ENCODE data around the gene TNS3. TPM values are rescaled to one million over a fixed set of nuclear protein-coding genes. Genes with fewer than 3 reads are reported as not detected.

TNS3 gene
- total RNA-seq, 2 experiments from 2014 or later, result 0.12 to 0.52 TPM

- peaks cover 3% of the 10 kb centered on the region for H3K4me1 Mint-ChIP-seq
- DNase-seq, result no peak
- H3K4me3 Mint-ChIP-seq, result no peak overlapping the region
- H3K9me3 Mint-ChIP-seq, result no peaks in the 10 kb centered on the region
- no peak overlapping the region for H3K27ac Mint-ChIP-seq
- H3K27me3 Mint-ChIP-seq, result no peaks in the 10 kb centered on the region
- H3K36me3 Mint-ChIP-seq, result no peaks in the 10 kb centered on the region
Measured at GRCh38 chr7:47303014-47303694, 278.8 kb downstream of the TNS3 start.

GRCh38 chr7:47302560-47302959 lies 279.4 kb downstream of the TNS3 start:
- no peak overlapping the region for H3K27ac Mint-ChIP-seq
- H3K4me3 Mint-ChIP-seq, result no peak overlapping the region
- no peaks in the 10 kb centered on the region for H3K27me3 Mint-ChIP-seq

DNA sequence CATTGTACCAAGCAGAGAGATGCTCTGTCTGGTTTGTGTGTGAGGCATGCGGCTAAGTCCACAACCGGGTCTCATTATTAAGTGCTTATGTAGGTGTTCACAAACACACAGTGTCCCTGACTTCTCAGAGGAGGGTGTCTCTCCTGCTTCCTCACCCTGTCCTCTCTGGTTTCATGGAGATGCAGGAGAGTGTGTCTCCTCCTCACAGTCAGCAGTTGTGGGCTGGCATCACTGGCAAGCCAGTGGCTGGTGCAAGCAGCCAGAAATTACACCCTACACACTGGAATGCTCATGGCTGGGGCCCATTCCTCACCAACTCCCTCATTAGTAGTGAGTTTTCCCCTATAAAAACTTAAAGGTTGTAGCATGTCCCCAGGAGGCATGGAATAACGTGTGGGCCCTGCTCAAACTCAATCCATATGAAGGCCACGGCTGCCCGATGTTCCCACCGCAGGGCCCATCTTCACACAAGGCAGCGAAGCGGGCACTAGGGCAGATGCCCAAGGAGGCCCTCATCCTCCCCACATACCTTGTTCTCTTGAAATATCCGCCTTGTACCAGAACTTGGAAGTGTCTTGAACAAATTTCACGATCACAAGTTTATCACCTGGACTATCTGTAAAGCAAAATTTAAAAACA lies 280.1 kb downstream of the TNS3 start:
- H3K27me3 Mint-ChIP-seq, result no peaks in the 10 kb centered on the region
- H3K4me3 Mint-ChIP-seq, result no peak overlapping the region
- H3K4me1 Mint-ChIP-seq, result peaks cover 3% of the 10 kb centered on the region
- no peak overlapping the region for H3K27ac Mint-ChIP-seq
- H3K36me3 Mint-ChIP-seq, result no peaks in the 10 kb centered on the region
- no peak for DNase-seq
- no peaks in the 10 kb centered on the region for H3K9me3 Mint-ChIP-seq

More at GRCh38 chr7:47302560-47302959, 279.4 kb downstream of the TNS3 start:
- Mint-ChIP-seq H3K9me3 (no peaks in the 10 kb centered on the region), H3K4me1 (peaks cover 3% of the 10 kb centered on the region), H3K36me3 (no peaks in the 10 kb centered on the region)
- no peak for DNase-seq

DNA sequence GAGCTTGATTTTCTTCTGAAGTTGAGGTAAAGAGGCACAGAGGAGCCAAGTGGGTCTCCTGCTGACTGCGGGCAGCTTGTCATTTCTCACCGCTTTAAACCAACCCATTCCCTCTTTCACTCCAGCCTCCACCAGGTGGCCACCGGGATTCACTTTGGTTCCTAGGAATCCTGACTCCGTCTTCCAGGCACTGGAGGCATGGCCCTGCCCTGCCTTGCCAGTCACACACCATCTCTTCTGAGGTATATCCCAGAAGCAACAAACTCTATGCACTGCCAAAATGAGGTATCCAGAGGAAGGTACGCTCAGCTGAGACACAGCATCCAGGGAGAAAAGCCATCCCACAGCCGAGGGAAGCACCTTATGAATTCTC lies 280.8 kb downstream of the TNS3 start:
- H3K4me3 Mint-ChIP-seq, result no peak overlapping the region
- peaks cover 3% of the 10 kb centered on the region for H3K4me1 Mint-ChIP-seq
- H3K27ac Mint-ChIP-seq, result no peak overlapping the region

DNA sequence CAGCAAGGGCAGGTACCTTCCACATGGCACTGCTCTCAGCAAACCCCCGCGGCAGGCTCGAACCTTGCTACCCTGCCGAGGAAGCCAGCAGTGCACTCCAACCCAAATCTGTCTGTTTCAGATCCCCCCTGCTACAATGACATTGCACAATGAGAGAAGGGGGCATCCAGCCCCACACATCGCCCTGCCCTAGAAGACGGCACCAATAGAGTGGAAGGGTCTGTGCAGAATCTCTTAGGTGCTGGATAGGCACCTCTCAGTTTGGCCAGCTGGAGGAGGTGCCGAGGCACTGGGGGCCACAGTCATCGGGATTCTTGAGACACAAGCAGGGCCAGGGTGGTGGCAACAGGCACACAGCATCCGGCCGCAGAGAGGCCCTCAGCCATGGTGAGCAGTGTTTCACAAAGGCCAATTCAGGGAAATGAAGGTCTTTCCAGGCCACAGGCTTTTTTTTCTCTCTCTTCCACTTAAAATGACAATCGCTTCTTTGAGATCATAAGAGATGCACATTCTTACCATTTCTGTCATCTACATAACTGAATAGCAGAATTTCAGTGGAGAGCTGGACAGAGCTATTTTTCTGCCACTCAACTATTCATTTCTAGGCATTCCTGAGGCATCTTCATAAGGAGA lies 281.3 kb downstream of the TNS3 start:
- no peaks in the 10 kb centered on the region for H3K27me3 Mint-ChIP-seq
- no peak for DNase-seq
- peaks cover 3% of the 10 kb centered on the region for H3K4me1 Mint-ChIP-seq
- H3K27ac Mint-ChIP-seq, result no peak overlapping the region
- no peak overlapping the region for H3K4me3 Mint-ChIP-seq
- no peaks in the 10 kb centered on the region for H3K9me3 Mint-ChIP-seq
- no peaks in the 10 kb centered on the region for H3K36me3 Mint-ChIP-seq

More for the DNA sequence above, 280.8 kb downstream of the TNS3 start:
- DNase-seq, result no peak
- no peaks in the 10 kb centered on the region for H3K36me3 Mint-ChIP-seq
- H3K9me3 Mint-ChIP-seq, result no peaks in the 10 kb centered on the region
- H3K27me3 Mint-ChIP-seq, result no peaks in the 10 kb centered on the region

DNA sequence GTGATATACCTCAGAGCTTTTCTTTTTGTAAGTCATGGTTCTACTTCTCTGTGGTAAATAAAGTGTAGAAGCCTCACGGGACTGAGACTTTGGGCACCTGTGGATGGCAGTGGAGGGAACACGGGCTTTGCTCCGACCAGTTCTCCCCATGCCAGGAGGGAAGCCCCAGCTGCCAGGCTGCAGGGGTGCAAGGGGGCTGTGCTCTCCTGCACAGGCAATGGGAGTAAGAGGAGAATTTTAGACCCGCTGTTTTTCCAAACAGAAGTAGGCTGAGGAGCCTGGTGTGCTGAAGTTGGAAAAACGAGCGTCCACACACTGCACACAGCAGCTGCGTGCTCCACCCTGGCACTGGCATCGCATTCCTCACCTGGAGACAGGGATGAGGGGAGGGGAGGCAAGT lies 282.4 kb downstream of the TNS3 start:
- no peak for DNase-seq
- Mint-ChIP-seq H3K36me3 (no peaks in the 10 kb centered on the region), H3K4me1 (peaks cover 3% of the 10 kb centered on the region), H3K27ac (no peak overlapping the region), H3K4me3 (no peak overlapping the region), H3K27me3 (no peaks in the 10 kb centered on the region), H3K9me3 (no peaks in the 10 kb centered on the region)

GRCh38 chr7:47298636-47299035 lies 283.3 kb downstream of the TNS3 start:
- Mint-ChIP-seq H3K9me3 (no peaks in the 10 kb centered on the region), H3K27me3 (no peaks in the 10 kb centered on the region), H3K36me3 (no peaks in the 10 kb centered on the region), H3K4me3 (no peak overlapping the region), H3K4me1 (no peaks in the 10 kb centered on the region), H3K27ac (no peak overlapping the region)
- no peak for DNase-seq

DNA sequence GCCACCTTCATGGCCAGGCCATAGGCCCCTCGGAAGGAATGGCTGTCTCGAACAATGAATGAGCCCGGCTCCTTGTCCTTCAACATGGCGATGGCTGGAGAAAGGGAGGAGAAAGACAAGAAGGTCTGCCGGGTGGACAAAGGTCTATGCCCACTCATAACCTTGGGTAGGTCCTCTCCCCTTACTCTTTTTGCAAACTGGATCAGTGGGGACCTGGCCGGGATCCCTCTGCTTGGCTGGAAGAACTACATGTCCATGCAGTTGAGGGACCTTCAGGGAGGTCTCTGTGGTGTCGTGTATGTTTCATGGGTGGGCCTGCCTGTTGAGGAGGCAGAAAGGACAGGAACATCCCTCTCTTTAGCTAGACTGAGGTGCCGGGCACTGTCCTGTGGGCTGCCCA lies 284.8 kb downstream of the TNS3 start:
- H3K27ac Mint-ChIP-seq, result no peak overlapping the region
- no peak overlapping the region for H3K4me3 Mint-ChIP-seq
- no peaks in the 10 kb centered on the region for H3K36me3 Mint-ChIP-seq
- H3K4me1 Mint-ChIP-seq, result no peaks in the 10 kb centered on the region
- DNase-seq, result no peak
- H3K27me3 Mint-ChIP-seq, result no peaks in the 10 kb centered on the region
- no peaks in the 10 kb centered on the region for H3K9me3 Mint-ChIP-seq

DNA sequence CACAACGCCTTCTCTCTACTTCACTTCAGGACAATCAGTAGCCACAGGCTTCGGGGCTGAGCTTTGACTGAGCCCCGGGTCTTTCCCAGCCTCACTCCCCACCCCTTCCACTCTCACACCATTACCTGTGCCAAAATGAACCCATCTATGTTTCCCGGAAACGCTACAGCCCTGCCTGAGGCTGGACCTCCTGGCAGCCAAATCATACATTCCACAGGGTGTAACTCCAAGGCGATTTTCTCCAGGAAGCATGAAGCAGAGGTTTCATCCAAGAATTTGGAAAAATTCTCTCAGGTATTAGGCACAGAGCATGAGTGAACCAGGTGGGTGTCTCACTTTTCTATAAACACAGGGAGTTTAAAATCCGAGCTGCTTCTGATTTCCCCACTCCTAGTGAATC lies 286.3 kb downstream of the TNS3 start:
- H3K36me3 Mint-ChIP-seq, result no peaks in the 10 kb centered on the region
- no peak overlapping the region for H3K27ac Mint-ChIP-seq
- H3K27me3 Mint-ChIP-seq, result no peaks in the 10 kb centered on the region
- peaks cover 14% of the 10 kb centered on the region for H3K4me1 Mint-ChIP-seq
- H3K4me3 Mint-ChIP-seq, result no peak overlapping the region
- H3K9me3 Mint-ChIP-seq, result no peaks in the 10 kb centered on the region
- DNase-seq, result no peak

DNA sequence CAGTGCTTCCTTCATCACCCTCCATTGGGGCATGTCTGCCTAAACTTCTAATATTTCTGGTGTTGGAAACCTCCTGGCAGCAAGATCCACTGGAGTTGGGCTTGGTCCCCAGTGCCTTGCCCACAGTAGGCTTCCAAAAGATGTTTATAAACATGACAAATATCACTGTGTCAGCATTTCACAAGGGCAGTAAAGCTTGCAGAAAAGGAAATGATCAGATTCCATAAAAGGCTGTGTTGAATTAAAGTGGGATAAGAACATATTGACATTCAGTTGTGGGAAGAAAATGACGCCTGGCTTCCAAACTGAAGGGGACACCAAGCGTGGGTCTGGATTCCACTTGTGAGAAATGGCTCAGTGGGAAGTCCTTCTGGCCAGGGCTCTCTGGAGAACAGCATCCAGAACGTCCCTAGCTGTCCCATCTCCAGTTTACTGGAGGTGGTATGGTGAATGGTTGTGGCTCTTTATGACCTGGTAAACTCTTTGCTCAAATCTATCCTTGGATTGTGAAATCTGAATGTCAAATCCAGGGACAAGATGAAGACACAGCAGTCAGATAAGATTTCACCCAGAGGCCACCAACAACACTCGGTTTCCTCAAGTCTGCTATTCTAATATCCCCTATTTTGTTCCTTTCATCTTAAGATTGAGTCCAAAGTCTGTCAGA lies 287.2 kb downstream of the TNS3 start:
- H3K4me1 Mint-ChIP-seq, result peaks cover 15% of the 10 kb centered on the region
- no peaks in the 10 kb centered on the region for H3K36me3 Mint-ChIP-seq
- H3K9me3 Mint-ChIP-seq, result peaks cover 2% of the 10 kb centered on the region
- H3K27ac Mint-ChIP-seq, result no peak overlapping the region
- peaks cover 2% of the 10 kb centered on the region for H3K27me3 Mint-ChIP-seq
- no peak overlapping the region for H3K4me3 Mint-ChIP-seq
- DNase-seq, result no peak

GRCh38 chr7:47293884-47294555 lies 287.9 kb downstream of the TNS3 start:
- H3K27ac Mint-ChIP-seq, result no peak overlapping the region
- peaks cover 4% of the 10 kb centered on the region for H3K27me3 Mint-ChIP-seq
- H3K36me3 Mint-ChIP-seq, result no peaks in the 10 kb centered on the region
- H3K9me3 Mint-ChIP-seq, result peaks cover 3% of the 10 kb centered on the region
- DNase-seq, result no peak
- H3K4me3 Mint-ChIP-seq, result no peak overlapping the region
- H3K4me1 Mint-ChIP-seq, result peaks cover 15% of the 10 kb centered on the region

- Mint-ChIP-seq H3K27ac (no peak overlapping the region), H3K4me3 (no peak overlapping the region), H3K4me1 (peaks cover 15% of the 10 kb centered on the region), H3K9me3 (peaks cover 3% of the 10 kb centered on the region), H3K27me3 (peaks cover 4% of the 10 kb centered on the region), H3K36me3 (no peaks in the 10 kb centered on the region)
- no peak for DNase-seq
Measured at GRCh38 chr7:47292832-47293309, 289.0 kb downstream of the TNS3 start.

GRCh38 chr7:47291461-47292081 lies 290.3 kb downstream of the TNS3 start:
- DNase-seq, result peak; percentile 23
- Mint-ChIP-seq H3K9me3 (peaks cover 3% of the 10 kb centered on the region), H3K36me3 (no peaks in the 10 kb centered on the region), H3K27me3 (peaks cover 4% of the 10 kb centered on the region), H3K4me1 (peaks cover 15% of the 10 kb centered on the region), H3K4me3 (no peak overlapping the region), H3K27ac (peak overlapping the region; percentile 80)

- DNase-seq, result no peak
- H3K9me3 Mint-ChIP-seq, result peaks cover 3% of the 10 kb centered on the region
- H3K4me1 Mint-ChIP-seq, result peaks cover 15% of the 10 kb centered on the region
- no peaks in the 10 kb centered on the region for H3K36me3 Mint-ChIP-seq
- peak overlapping the region; percentile 80 for H3K27ac Mint-ChIP-seq
- H3K4me3 Mint-ChIP-seq, result no peak overlapping the region
- peaks cover 4% of the 10 kb centered on the region for H3K27me3 Mint-ChIP-seq
Measured at GRCh38 chr7:47290867-47291266, 291.0 kb downstream of the TNS3 start.
